ENCODE results near the gene CHERP. TPM values are rescaled to one million over a fixed set of nuclear protein-coding genes. Genes with fewer than 3 reads are reported as not detected.

CHERP gene
- total and polyA plus RNA-seq, 2 of the 13 experiments (the other 11 are each of a cell fraction or from before 2014, with no cell fraction given): 4.3 to 5.4 TPM

DNA sequence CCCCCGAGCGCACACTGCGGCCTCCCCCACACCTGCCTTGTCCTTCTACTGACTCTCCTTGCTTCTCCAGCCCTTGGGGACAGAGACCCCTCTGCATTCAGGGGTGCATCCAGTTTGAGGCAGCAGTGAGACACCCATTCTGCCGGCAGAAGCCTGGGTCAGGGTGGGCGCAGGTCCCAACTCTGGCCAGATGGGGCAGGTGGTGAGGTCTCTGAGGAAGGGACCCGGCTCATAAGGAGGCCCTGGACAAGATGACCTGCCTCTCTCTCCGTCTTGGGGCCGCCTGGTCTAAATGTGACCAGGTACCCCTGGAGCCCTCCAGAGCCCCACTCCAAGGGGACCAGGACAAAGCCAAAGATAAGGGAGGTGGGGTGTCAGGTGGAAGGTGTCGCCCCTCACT lies 6.1 kb downstream of the CHERP start (continued):
- TF ChIP-seq ZNF777 (CRISPR knock-in tag; IDR thresholded peaks at IDR 0.05): no peak

DNA sequence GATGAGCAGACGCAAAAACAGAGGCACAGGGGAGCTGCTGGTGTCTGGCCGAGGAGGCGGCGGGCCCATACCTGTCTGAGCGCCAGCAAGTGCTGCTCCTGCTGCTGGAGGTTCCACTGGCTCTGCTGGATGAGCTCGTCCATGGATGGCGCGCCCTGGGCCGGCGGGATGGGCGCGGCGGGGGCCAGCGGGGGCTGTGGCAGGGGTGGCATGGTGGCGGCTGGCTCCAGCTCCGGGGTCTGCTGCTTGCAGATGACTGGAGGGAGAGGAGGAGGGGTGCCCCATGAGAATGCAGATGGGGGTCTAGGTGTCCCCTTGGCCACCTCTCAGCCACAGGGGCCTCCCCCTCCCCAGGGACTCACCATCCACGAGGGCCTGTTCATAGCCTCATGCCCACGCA lies 6.9 kb downstream of the CHERP start:
- ATAC-seq: no peak; the same call in 2 of the 3 replicates
- FAIRE-seq: no peak
- in situ Hi-C loops (cut with HindIII; ENCODE audit: extremely low pct_ligation_motif_present, low pct_unique_long_range_greater_than_20kb): no loop called here
- ChIA-PET CTCF (ENCODE audit: low intra/inter-chr PET ratio, low total read pairs) (no interaction called here), POLR2A (no interaction called here)
- DNase-seq (ENCODE audit: low spot score): no peak
- no TSS peak for BruUV-seq (replicated peaks)
- Histone ChIP-seq H3K4me3 (replicated peaks in 1 of 3; ENCODE audit: insufficient read depth in 1 of 3, low read depth in 2 of 3, low read length in 3 of 3) (no peak overlapping the region), H3K9ac (ENCODE audit: insufficient read depth, low read depth, low read length) (no peak overlapping the region), H3K36me3 (replicated peaks in 1 of 2; ENCODE audit: control insufficient read depth in 1 of 2, insufficient read depth in 2 of 2, low read length in 2 of 2) (peaks cover 47 to 87% of the 10 kb centered on the region in 2 experiments), H3K4me1 (ENCODE audit: insufficient read depth, low read length) (peaks cover 11% of the 10 kb centered on the region), H3K79me2 (ENCODE audit: insufficient read depth, low read length) (peaks cover 38% of the 10 kb centered on the region), H3K27ac (ENCODE audit: extremely low read length, insufficient read depth, low read length) (no peak overlapping the region), H3K27me3 (ENCODE audit: control insufficient read depth in 1 of 2, insufficient read depth in 2 of 2, low read length in 2 of 2) (no peaks in the 10 kb centered on the region), H3K9me3 (ENCODE audit: low read length) (no peaks in the 10 kb centered on the region), H2AFZ (ENCODE audit: low read length) (no peak overlapping the region), H4K20me1 (ENCODE audit: insufficient read depth, low read length) (peaks cover 20% of the 10 kb centered on the region), H3K4me2 (ENCODE audit: low read depth, low read length) (no peak overlapping the region)
- TF ChIP-seq, protein P1, sequence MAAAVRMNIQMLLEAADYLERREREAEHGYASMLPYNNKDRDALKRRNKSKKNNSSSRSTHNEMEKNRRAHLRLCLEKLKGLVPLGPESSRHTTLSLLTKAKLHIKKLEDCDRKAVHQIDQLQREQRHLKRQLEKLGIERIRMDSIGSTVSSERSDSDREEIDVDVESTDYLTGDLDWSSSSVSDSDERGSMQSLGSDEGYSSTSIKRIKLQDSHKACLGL (CRISPR knock-in tag; IDR thresholded peaks at IDR 0.05): no peak
- TF ChIP-seq KDM6A (CRISPR knock-in tag; IDR thresholded peaks at IDR 0.05; ENCODE audit: low read depth): no peak
- TF ChIP-seq ZNF121 (CRISPR knock-in tag; IDR thresholded peaks at IDR 0.05): no peak
- TF ChIP-seq RBFOX2 (IDR thresholded peaks at IDR 0.05; ENCODE audit: low read depth, low read length): peak; percentile 53
- no peak for TF ChIP-seq POLR2G (IDR thresholded peaks at IDR 0.05; ENCODE audit: low read depth, low read length)
- no peak for TF ChIP-seq MTF1 (CRISPR knock-in tag; IDR thresholded peaks at IDR 0.05)
- TF ChIP-seq ZNF672 (CRISPR knock-in tag; IDR thresholded peaks at IDR 0.05): no peak
- intact Hi-C loops (cut with micrococcal nuclease; ENCODE audit: unreplicated experiment): no loop called here
- WGBS (ENCODE audit: low lambda C conversion rate): over 99% methylated on average over 17 of the region's 18 CpGs

Measured in HepG2 (cell line).